Brain microvascular endothelial cell (primary cell): ENCODE data around the gene DPP9.

Experiments used
- DNase-seq: peaks from one replicate; pipeline ENCODE4 v3.0.0-alpha.2; 2020
- H3K27ac ChIP-seq: fragments of 250-450 bp; sonication (Bioruptor Pico); 2 replicates; pipeline ENCODE4 v1.5.1; 2020; ENCODE audit warnings: mild to moderate bottlenecking, moderate library complexity
- H3K27me3 ChIP-seq: fragments of 250-450 bp; sonication (Bioruptor Pico); replicated peaks from 2 replicates; pipeline ENCODE4 v1.5.1; 2020; ENCODE audit warnings: mild to moderate bottlenecking
- H3K36me3 ChIP-seq: fragments of 250-450 bp; sonication (Bioruptor Pico); replicated peaks from 2 replicates; pipeline ENCODE4 v1.5.1; 2020; ENCODE audit warnings: mild to moderate bottlenecking
- H3K4me3 ChIP-seq: 2 replicates; pipeline ENCODE4 v1.5.1; 2011; ENCODE audit warnings: low read depth, mild to moderate bottlenecking, control low read depth, low read length, moderate library complexity
- in situ Hi-C: cut with HindIII; loops from 2 replicates; pipeline ENCODE4 v1.10.0; 2017; ENCODE audit warnings: low sequenced_read_pairs, low pct_ligation_motif_present
- TF ChIP-seq, protein P1 (sequence below): IDR thresholded peaks from 2 replicates; pipeline ENCODE4 v1.5.1; 2011; ENCODE audit warnings: low read depth, mild to moderate bottlenecking, moderate library complexity, low read length, control low read depth, inconsistent platforms; ENCODE audit errors: missing control alignments

DPP9 gene

DNA sequence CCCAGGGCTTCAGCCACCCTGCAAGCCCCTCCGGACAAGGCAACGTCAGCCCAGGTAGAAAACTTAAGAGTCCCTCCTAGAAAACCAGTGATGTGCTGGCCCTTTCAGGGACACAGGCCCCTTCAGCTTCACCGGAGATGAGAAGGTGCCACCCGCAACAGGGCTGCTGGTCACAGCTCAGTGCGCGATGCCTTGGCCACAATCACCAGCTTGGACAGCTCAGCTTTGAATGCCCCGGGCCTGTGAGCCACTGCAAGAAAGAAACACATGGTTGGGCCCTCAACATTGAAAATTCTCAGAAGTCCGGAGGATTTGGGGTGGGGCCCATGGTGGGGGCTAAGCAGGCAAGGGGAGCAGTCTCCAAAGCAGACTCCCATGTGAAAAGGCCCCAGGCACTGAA is 65.8 kb downstream of the DPP9 start:
- Histone ChIP-seq H3K36me3 (peaks cover 74% of the 10 kb centered on the region), H3K4me3 (no peak overlapping the region), H3K27me3 (no peaks in the 10 kb centered on the region), H3K27ac (no peak overlapping the region)
- no peak for DNase-seq
- TF ChIP-seq, protein P1, sequence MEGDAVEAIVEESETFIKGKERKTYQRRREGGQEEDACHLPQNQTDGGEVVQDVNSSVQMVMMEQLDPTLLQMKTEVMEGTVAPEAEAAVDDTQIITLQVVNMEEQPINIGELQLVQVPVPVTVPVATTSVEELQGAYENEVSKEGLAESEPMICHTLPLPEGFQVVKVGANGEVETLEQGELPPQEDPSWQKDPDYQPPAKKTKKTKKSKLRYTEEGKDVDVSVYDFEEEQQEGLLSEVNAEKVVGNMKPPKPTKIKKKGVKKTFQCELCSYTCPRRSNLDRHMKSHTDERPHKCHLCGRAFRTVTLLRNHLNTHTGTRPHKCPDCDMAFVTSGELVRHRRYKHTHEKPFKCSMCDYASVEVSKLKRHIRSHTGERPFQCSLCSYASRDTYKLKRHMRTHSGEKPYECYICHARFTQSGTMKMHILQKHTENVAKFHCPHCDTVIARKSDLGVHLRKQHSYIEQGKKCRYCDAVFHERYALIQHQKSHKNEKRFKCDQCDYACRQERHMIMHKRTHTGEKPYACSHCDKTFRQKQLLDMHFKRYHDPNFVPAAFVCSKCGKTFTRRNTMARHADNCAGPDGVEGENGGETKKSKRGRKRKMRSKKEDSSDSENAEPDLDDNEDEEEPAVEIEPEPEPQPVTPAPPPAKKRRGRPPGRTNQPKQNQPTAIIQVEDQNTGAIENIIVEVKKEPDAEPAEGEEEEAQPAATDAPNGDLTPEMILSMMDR, result no peak
- in situ Hi-C loops, result no loop called here

DNA sequence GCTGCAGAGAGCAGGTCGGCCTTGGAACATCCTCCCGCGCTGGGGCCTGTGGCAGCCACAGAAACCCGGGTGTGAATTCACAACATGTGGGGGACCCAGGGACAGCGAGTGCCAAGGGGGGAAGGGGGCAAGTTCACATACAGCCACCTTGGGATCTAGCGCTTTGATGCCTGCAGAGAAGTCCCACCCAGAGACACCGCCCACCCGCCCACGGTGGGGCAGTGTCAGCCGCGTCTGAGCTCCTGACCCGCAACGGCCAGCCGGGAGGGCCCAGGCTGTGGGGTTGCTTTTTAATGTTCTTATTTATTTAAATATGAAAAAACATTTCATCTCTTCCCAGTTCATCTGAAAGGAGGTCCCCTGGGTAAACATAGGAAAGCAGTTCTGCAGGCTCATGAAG is 66.4 kb downstream of the DPP9 start:
- H3K27me3 ChIP-seq, result no peaks in the 10 kb centered on the region
- no peak for DNase-seq
- no peak overlapping the region for H3K27ac ChIP-seq
- in situ Hi-C loops, result no loop called here
- TF ChIP-seq, protein P1, result no peak
- H3K36me3 ChIP-seq, result peaks cover 70% of the 10 kb centered on the region
- no peak overlapping the region for H3K4me3 ChIP-seq

DNA sequence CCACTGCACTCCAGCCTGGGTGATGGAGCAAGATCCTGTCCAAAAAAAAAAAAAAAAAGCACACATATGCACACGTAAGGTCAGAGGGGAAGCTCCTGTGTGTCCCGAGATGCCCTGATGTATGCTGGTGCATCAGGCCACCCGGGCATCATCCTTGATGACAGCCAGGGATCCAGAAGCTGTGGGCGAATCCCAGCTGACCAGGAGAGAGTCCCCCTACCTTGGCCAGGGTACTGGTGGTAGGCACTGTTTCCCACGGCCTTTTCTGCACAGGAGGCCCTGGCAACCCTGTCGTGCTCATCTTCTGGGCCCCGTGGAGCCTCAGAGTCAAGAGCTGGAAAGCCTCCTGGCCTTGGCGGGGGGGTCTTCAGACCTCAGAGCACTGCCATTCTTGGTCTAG is 67.5 kb downstream of the DPP9 start:
- Histone ChIP-seq H3K36me3 (peaks cover 68% of the 10 kb centered on the region), H3K4me3 (no peak overlapping the region), H3K27me3 (no peaks in the 10 kb centered on the region), H3K27ac (no peak overlapping the region)
- DNase-seq, result no peak
- in situ Hi-C loops, result no loop called here
- TF ChIP-seq, protein P1, result no peak

DNA sequence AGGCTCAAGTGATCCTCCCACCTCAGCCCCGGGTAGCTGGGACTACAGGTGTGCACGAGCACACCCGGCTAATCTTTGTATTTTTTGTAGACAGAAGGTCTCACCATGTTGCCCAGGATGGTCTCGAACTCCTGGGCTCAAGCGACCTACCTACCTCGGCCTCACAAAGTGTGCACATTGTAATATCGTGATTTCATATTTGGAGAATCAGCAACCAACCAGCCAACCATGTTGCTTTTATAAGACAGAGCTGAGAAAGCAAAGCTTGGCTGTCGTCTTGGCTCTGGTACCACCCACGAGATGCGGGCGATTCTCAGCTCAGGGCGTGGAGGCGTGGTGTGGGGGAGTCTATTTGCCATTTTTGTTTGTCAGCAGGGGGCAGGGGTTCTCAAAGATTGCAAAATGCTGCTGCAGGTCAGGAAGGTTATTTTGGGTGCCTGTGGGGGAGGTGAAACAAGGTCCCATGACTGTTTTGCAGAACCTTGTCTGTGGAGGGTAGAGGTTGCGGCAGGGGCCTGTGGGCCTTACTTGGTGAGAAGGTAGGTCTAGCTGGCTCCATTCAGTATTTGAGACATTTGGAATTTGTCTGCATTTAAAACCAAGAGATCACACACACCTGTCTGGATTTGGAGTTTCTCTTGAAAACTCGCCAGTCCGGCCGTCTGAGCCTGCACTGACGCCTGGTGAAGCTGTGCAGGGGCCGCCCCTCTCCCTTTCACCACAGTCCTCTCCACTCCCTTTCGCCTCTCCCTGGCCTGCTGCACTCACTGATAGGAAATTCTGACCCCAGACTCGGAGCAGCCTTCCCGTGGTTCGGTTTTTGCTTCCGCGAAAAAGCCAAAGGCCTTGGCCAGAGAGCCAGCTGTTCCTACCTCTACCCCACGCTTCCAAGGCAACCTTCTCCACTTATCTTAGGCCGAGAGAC is 68.9 kb downstream of the DPP9 start:
- Histone ChIP-seq H3K4me3 (no peak overlapping the region), H3K27ac (no peak overlapping the region), H3K27me3 (no peaks in the 10 kb centered on the region), H3K36me3 (peaks cover 58% of the 10 kb centered on the region)
- in situ Hi-C loops, result no loop called here
- TF ChIP-seq, protein P1, result no peak
- no peak for DNase-seq

DNA sequence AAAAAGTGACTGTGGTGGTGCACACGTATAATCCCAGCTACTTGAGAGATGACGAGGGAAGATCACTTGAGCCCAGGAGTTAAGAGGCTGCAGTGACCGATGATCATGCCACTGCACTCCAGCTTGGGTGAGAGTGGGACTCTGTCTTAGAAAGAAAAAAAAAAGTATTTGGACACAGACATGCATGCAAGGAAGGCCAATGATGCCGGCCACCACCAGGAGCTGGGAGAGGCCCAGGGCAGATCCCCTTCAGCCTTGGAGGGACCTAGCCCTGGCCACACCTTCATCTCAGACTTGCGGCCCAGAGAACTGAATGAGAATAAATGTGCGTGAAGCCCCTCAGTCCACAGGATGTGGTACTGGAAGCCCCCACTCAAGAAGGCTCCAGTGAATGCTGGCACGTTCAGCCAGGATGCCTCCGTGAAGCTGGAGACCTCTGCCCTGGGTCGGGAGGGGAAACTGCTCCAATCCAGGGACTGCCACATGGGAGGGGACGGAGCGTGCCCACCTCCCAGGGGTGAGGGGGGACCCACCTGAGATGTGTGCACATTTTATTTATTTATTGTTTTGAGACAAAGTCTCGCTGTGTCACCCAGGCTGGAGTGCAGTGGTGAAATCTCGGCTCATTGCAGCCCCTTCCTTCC is 69.7 kb downstream of the DPP9 start:
- Histone ChIP-seq H3K36me3 (peaks cover 53% of the 10 kb centered on the region), H3K4me3 (no peak overlapping the region), H3K27me3 (no peaks in the 10 kb centered on the region), H3K27ac (no peak overlapping the region)
- TF ChIP-seq, protein P1, result no peak
- DNase-seq, result no peak
- in situ Hi-C loops, result no loop called here

DNA sequence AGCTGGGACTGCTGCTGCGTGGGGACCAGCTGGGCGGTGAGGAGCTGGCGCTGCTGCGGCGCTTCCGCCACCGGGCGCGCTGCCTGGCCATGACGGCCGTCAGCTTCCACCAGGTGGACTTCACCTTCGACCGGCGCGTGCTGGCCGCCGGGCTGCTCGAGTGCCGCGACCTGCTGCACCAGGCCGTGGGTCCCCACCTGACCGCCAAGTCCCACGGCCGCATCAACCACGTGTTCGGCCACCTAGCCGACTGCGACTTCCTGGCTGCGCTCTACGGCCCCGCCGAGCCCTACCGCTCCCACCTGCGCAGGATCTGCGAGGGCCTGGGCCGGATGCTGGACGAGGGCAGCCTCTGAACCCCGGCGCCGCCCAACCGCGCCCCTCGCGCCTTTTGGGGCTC is 71.6 kb downstream of the DPP9 start:
- TF ChIP-seq, protein P1, result no peak
- in situ Hi-C loops, result no loop called here
- peaks cover 36% of the 10 kb centered on the region for H3K36me3 ChIP-seq
- no peaks in the 10 kb centered on the region for H3K27me3 ChIP-seq
- H3K4me3 ChIP-seq, result no peak overlapping the region
- no peak overlapping the region for H3K27ac ChIP-seq
- no peak for DNase-seq
